ENCODE data around the gene TCEA3. TPM values are rescaled to one million over a fixed set of nuclear protein-coding genes. Genes with fewer than 3 reads are reported as not detected.

TCEA3 gene
- total RNA-seq, 4 donors from 2014 or later: 26.8 to 50.4 (median 48.0) TPM

GRCh38 chr1:23422241-23422877 lies 2.2 kb downstream of the TCEA3 start:
- intact Hi-C loops (cut with DNase I): loop anchor here (10.0 kb wide), 1 partner anchor 112 kb away; the partner anchor contains the start of gene E2F2
- DNase-seq: peak; percentile 86 to 88
- WGBS, 2 donors: 16 to 28% methylated on average over 8 to 14 of the region's 15 CpGs
- TF ChIP-seq CTCF (IDR thresholded peaks at IDR 0.05): no peak
- TF ChIP-seq POLR2A (IDR thresholded peaks at IDR 0.05): peak in 1 of 2 donors; percentile 30
- H3K4me3 ChIP-seq (replicated peaks in 1 of 3): peak overlapping the region in 1 of 3 donors; percentile 5
- peaks cover 24 to 29% of the 10 kb centered on the region in 2 donors for H3K4me1 ChIP-seq
- no peaks in the 10 kb centered on the region for H3K36me3 ChIP-seq
- H3K27ac ChIP-seq: peak overlapping the region; percentile 63 to 90 (median 88)
- H3K9me3 ChIP-seq: no peaks in the 10 kb centered on the region
- no peaks in the 10 kb centered on the region for H3K27me3 ChIP-seq

GRCh38 chr1:23421753-23422240 lies 2.8 kb downstream of the TCEA3 start:
- TF ChIP-seq POLR2A (IDR thresholded peaks at IDR 0.05): no peak
- peak in 2 of 6 experiments; percentile 4 to 24 for TF ChIP-seq CTCF (IDR thresholded peaks at IDR 0.05)

GRCh38 chr1:23421343-23421742 lies 3.2 kb downstream of the TCEA3 start:
- TF ChIP-seq POLR2A (IDR thresholded peaks at IDR 0.05): no peak
- no peak for TF ChIP-seq CTCF (IDR thresholded peaks at IDR 0.05)
- Histone ChIP-seq H3K9me3 (no peaks in the 10 kb centered on the region), H3K27ac (peak overlapping the region in 1 of 3 donors; percentile 90), H3K36me3 (peaks cover 0 to 8% of the 10 kb centered on the region in 2 donors), H3K4me3 (replicated peaks in 1 of 3) (no peak overlapping the region), H3K27me3 (no peaks in the 10 kb centered on the region), H3K4me1 (peaks cover 24 to 29% of the 10 kb centered on the region in 2 donors)
- 72 to 74% methylated on average over 3 of the region's 3 CpGs for whole genome bisulfite sequencing, 2 donors
- intact Hi-C loops (cut with DNase I): loop anchor here (10.0 kb wide), 1 partner anchor 113 kb away; the partner anchor contains the start of gene E2F2
- no peak for DNase-seq

More at GRCh38 chr1:23421753-23422240, 2.8 kb downstream of the TCEA3 start:
- Histone ChIP-seq H3K4me3 (replicated peaks in 1 of 3) (no peak overlapping the region), H3K4me1 (peaks cover 24 to 29% of the 10 kb centered on the region in 2 donors), H3K27me3 (no peaks in the 10 kb centered on the region), H3K27ac (peak overlapping the region; percentile 25 to 90 (median 63)), H3K36me3 (peaks cover 0 to 3% of the 10 kb centered on the region in 2 donors), H3K9me3 (no peaks in the 10 kb centered on the region)
- no peak for DNase-seq
- intact Hi-C loops (cut with DNase I): loop anchor here (10.0 kb wide), 1 partner anchor 113 kb away; the partner anchor contains the start of gene E2F2
- 57 to 62% methylated on average over 6 of the region's 6 CpGs for WGBS, 2 donors

- Histone ChIP-seq H3K36me3 (peaks cover 0 to 8% of the 10 kb centered on the region in 2 donors), H3K4me3 (replicated peaks in 1 of 3) (no peak overlapping the region), H3K27me3 (no peaks in the 10 kb centered on the region), H3K9me3 (no peaks in the 10 kb centered on the region), H3K4me1 (peaks cover 24 to 29% of the 10 kb centered on the region in 2 donors), H3K27ac (no peak overlapping the region)
- intact Hi-C loops (cut with DNase I): loop anchor here (10.0 kb wide), 1 partner anchor 114 kb away; the partner anchor contains the start of gene E2F2
- DNase-seq: no peak
- 98 to 100% methylated on average over 3 of the region's 3 CpGs for WGBS, 2 donors
- TF ChIP-seq CTCF (IDR thresholded peaks at IDR 0.05) (no peak), POLR2A (IDR thresholded peaks at IDR 0.05) (no peak)
These were observed 3.8 kb downstream of the TCEA3 start for GRCh38 chr1:23420778-23421177.

GRCh38 chr1:23419180-23419579 lies 5.4 kb downstream of the TCEA3 start:
- no peak for DNase-seq
- Histone ChIP-seq H3K4me3 (replicated peaks in 1 of 3) (no peak overlapping the region), H3K27ac (peak overlapping the region in 1 of 3 donors; percentile 16), H3K9me3 (no peaks in the 10 kb centered on the region), H3K36me3 (peaks cover 0 to 8% of the 10 kb centered on the region in 2 donors), H3K4me1 (peaks cover 21 to 26% of the 10 kb centered on the region in 2 donors), H3K27me3 (no peaks in the 10 kb centered on the region)
- intact Hi-C loops (cut with DNase I): no loop called here
- no peak for TF ChIP-seq POLR2A (IDR thresholded peaks at IDR 0.05)
- TF ChIP-seq CTCF (IDR thresholded peaks at IDR 0.05): no peak
- WGBS, 2 donors: 80 to 89% methylated on average over 6 of the region's 6 CpGs
